CD14-positive monocyte (primary cell): ENCODE results near the gene HAPLN3. TPM values are rescaled to one million over a fixed set of nuclear protein-coding genes. Genes with fewer than 3 reads are reported as not detected.
A peak's percentile ranks its signal among the peaks of the same experiment; 100 is the strongest.

Experiments used
- DNase-seq, 3 donors: peaks; one replicate each; pipeline ENCODE4 v3.0.0-alpha.2; 2011 to 2022
- H2AFZ ChIP-seq: 2 replicates; pipeline ENCODE4 v1.6.0; 2012; ENCODE audit warnings: mild to moderate bottlenecking, low read depth, low read length, inconsistent platforms; ENCODE audit not compliant: insufficient read depth, poor library complexity, severe bottlenecking
- H3K27ac ChIP-seq, 2 donors: 1 replicate in 1 of 2; 2 replicates in 1 of 2; pipeline ENCODE4 v1.5.1; 2012 to 2013; ENCODE audit warnings: low read length in 2 of 2, control low read depth in 1 of 2, inconsistent platforms in 1 of 2, low read depth in 1 of 2, mild to moderate bottlenecking in 1 of 2
- H3K27me3 ChIP-seq, 2 donors: one replicate each; pipeline versions ENCODE4 v1.6.0 to v1.6.1; 2011 to 2013; ENCODE audit warnings: low read length in 2 of 2; ENCODE audit not compliant: control insufficient read depth in 2 of 2, insufficient read depth in 2 of 2
- H3K36me3 ChIP-seq, 2 donors: replicated peaks in 1 of 2; 1 replicate in 1 of 2; 2 replicates in 1 of 2; pipeline versions ENCODE4 v1.5.1 to v1.6.1; 2012 to 2013; ENCODE audit warnings: low read length in 2 of 2, control low read depth in 1 of 2, inconsistent platforms in 1 of 2, mild to moderate bottlenecking in 1 of 2; ENCODE audit not compliant: insufficient read depth in 2 of 2, control insufficient read depth in 1 of 2
- H3K4me1 ChIP-seq, 2 donors: 1 replicate in 1 of 2; 2 replicates in 1 of 2; pipeline versions ENCODE4 v1.5.1 to v1.6.1; 2012 to 2013; ENCODE audit warnings: low read length in 2 of 2, control low read depth in 1 of 2, inconsistent platforms in 1 of 2, mild to moderate bottlenecking in 1 of 2, moderate library complexity in 1 of 2; ENCODE audit not compliant: insufficient read depth in 2 of 2, control insufficient read depth in 1 of 2
- H3K4me2 ChIP-seq: replicated peaks from 2 replicates; pipeline ENCODE3; 2012; ENCODE audit warnings: low read length, moderate library complexity, mild to moderate bottlenecking; ENCODE audit not compliant: poor library complexity, severe bottlenecking; ENCODE audit errors: extremely low read depth
- H3K4me3 ChIP-seq, 3 experiments: fragments of 200-600 bp in 1 of 3; sonication (generic) in 1 of 3; replicated peaks in 1 of 3; 1 replicate in 2 of 3; 2 replicates in 1 of 3; pipeline ENCODE4 v1.5.1; 2011 to 2013; ENCODE audit warnings: low read length in 3 of 3, mild to moderate bottlenecking in 3 of 3, control low read depth in 2 of 3, low read depth in 2 of 3, inconsistent platforms in 1 of 3, moderate library complexity in 1 of 3
- H3K79me2 ChIP-seq: 2 replicates; pipeline ENCODE4 v1.6.0; 2012; ENCODE audit warnings: mild to moderate bottlenecking, control low read depth, inconsistent platforms, low read length, moderate library complexity; ENCODE audit not compliant: insufficient read depth
- H3K9ac ChIP-seq: 2 replicates; pipeline ENCODE4 v1.6.0; 2017; ENCODE audit warnings: low read length, mild to moderate bottlenecking; ENCODE audit not compliant: insufficient read depth, poor library complexity, severe bottlenecking
- H3K9me3 ChIP-seq, 2 donors: replicated peaks in 1 of 2; 1 replicate in 1 of 2; 2 replicates in 1 of 2; pipeline versions ENCODE4 v1.5.1 to v1.6.1; 2012 to 2013; ENCODE audit warnings: low read length in 2 of 2, control low read depth in 1 of 2; ENCODE audit not compliant: control insufficient read depth in 1 of 2, insufficient read depth in 1 of 2
- H4K20me1 ChIP-seq: 2 replicates; pipeline ENCODE4 v1.6.0; 2012; ENCODE audit warnings: mild to moderate bottlenecking, low read length, control low read depth, moderate library complexity; ENCODE audit not compliant: insufficient read depth
- H3K27ac Mint-ChIP-seq, 7 donors: one replicate each; pipeline ENCODE4 v1.8.0; 2020; ENCODE audit warnings: mild to moderate bottlenecking in 7 of 7, mixed read lengths in 7 of 7, moderate library complexity in 6 of 7, inconsistent platforms in 2 of 7
- H3K27me3 Mint-ChIP-seq, 3 donors: one replicate each; pipeline ENCODE4 v1.8.0; 2021 to 2022; ENCODE audit warnings: low read depth in 3 of 3, mild to moderate bottlenecking in 3 of 3, mixed read lengths in 3 of 3, moderate library complexity in 3 of 3, inconsistent platforms in 1 of 3
- H3K36me3 Mint-ChIP-seq, 2 donors: one replicate each; pipeline ENCODE4 v1.8.0; 2020; ENCODE audit warnings: mixed read lengths in 2 of 2, inconsistent platforms in 1 of 2, mild to moderate bottlenecking in 1 of 2
- H3K4me1 Mint-ChIP-seq: one replicate; pipeline ENCODE4 v1.8.0; 2020; ENCODE audit warnings: mild to moderate bottlenecking, mixed read lengths
- H3K4me3 Mint-ChIP-seq, 2 donors: one replicate each; pipeline ENCODE4 v1.8.0; 2020; ENCODE audit warnings: mild to moderate bottlenecking in 2 of 2, mixed read lengths in 2 of 2, moderate library complexity in 1 of 2
- H3K9me3 Mint-ChIP-seq, 7 donors: one replicate each; pipeline ENCODE4 v1.8.0; 2020 to 2022; ENCODE audit warnings: mixed read lengths in 7 of 7, mild to moderate bottlenecking in 6 of 7, moderate library complexity in 6 of 7, inconsistent platforms in 2 of 7
- CTCF ChIP-seq: fragments of 200-600 bp; IDR thresholded peaks from one replicate; pipeline ENCODE4 v1.8.0; 2022; ENCODE audit warnings: antibody characterized with exemption, mild to moderate bottlenecking
- WGBS: methylation state at CpG from one replicate; pipeline ENCODE4 v1.1.5; 2013; ENCODE audit warnings: missing lambda C conversion rate; ENCODE audit not compliant: insufficient coverage; 5-methylcytosine and 5-hydroxymethylcytosine counted together
- intact Hi-C, 2 donors: fragments of 100-400 bp; cut with micrococcal nuclease; formaldehyde crosslinking; loops; one replicate each; pipeline versions ENCODE4 v1.15.0 to v1.15.1; 2023
- polyA minus RNA-seq: library from RNA; depleted of rRNA, polyadenylated mRNA; stranded (reverse); fragments of >200 nt; gene quantifications from 2 replicates; pipeline ENCODE4 v1.2.3, GENCODE V29; 2012
- polyA plus RNA-seq, 3 donors: library from polyadenylated mRNA; depleted of rRNA in 1 of 3; unstranded in 2 of 3; stranded (reverse) in 1 of 3; fragments of 300-500 nt in 2 of 3; fragments of >200 nt in 1 of 3; fragmentation: Illumina TruSeq in 2 of 3; gene quantifications; 1 replicate in 2 of 3; 2 replicates in 1 of 3; pipeline ENCODE4 v1.2.3, GENCODE V29; 2012 to 2021
- total RNA-seq, 12 experiments: library from RNA in 1 of 12; stranded (reverse) in 1 of 12; fragments of 120-200 nt in 1 of 12; gene quantifications; one replicate each; pipeline ENCODE4 v1.2.4 and lab custom pipeline; 2013 to 2026; ENCODE audit warnings: mixed read lengths in 6 of 12, inconsistent platforms in 1 of 12

The HAPLN3 gene
- 1.7 TPM for total RNA-seq (2013)
- polyA plus RNA-seq, result 1 to 10 TPM in 1 of 3 donors, under 1 TPM in 2; 0.60 to 2.8 (median 0.65) TPM
- polyA minus RNA-seq, result 1.5 and 4.5 TPM in 2 replicates
- 0.52 to 2.7 (median 1.3) reads per million in 11 experiments for total RNA-seq (lab: John Stamatoyannopoulos, UW)

GRCh38 chr15:88894819-88895767, at the start of gene HAPLN3:
HAPLN3 (minus strand) TSS chr15:88895544; CDS start chr15:88887298, 8,246 bp downstream.
- Histone ChIP-seq H3K27me3 (peaks cover 15 to 37% of the 10 kb centered on the region in 2 donors), H3K36me3 (no peaks in the 10 kb centered on the region), H3K4me2 (peak within 1 kb of the TSS; percentile 65), H3K9me3 (no peaks in the 10 kb centered on the region), H3K27ac (no peak within 1 kb of the TSS), H4K20me1 (no peaks in the 10 kb centered on the region), H2AFZ (peak within 1 kb of the TSS; percentile 59), H3K9ac (peak within 1 kb of the TSS; percentile 46), H3K4me3 (peak within 1 kb of the TSS; percentile 11 to 67 (median 16)), H3K4me1 (peaks cover 11 to 18% of the 10 kb centered on the region in 2 donors), H3K79me2 (no peaks in the 10 kb centered on the region)
- DNase-seq, result no peak
- Mint-ChIP-seq H3K9me3 (peaks cover 0 to 14% (median 3%) of the 10 kb centered on the region in 7 donors), H3K36me3 (no peaks in the 10 kb centered on the region), H3K4me1 (peaks cover 17% of the 10 kb centered on the region), H3K27me3 (peaks cover 31 to 50% (median 40%) of the 10 kb centered on the region in 3 donors), H3K4me3 (peak within 1 kb of the TSS; percentile 71 to 90), H3K27ac (peak within 1 kb of the TSS in 1 of 7 donors; percentile 71)
- intact Hi-C loops, result no loop called here
- TF ChIP-seq CTCF, result no peak
- WGBS, result 2% methylated on average over 67 of the region's 70 CpGs

- Histone ChIP-seq H3K36me3 (no peaks in the 10 kb centered on the region), H3K4me1 (no peaks in the 10 kb centered on the region), H3K4me2 (no peak overlapping the region), H3K9ac (no peak overlapping the region), H3K27me3 (no peaks in the 10 kb centered on the region), H3K4me3 (no peak overlapping the region), H4K20me1 (no peaks in the 10 kb centered on the region), H3K27ac (no peak overlapping the region), H2AFZ (no peak overlapping the region), H3K9me3 (no peaks in the 10 kb centered on the region), H3K79me2 (no peaks in the 10 kb centered on the region)
- Mint-ChIP-seq H3K27ac (no peak overlapping the region), H3K4me3 (no peak overlapping the region), H3K9me3 (peaks cover 0 to 6% (median 0%) of the 10 kb centered on the region in 7 donors), H3K4me1 (no peaks in the 10 kb centered on the region), H3K27me3 (peaks cover 2 to 11% (median 7%) of the 10 kb centered on the region in 3 donors), H3K36me3 (no peaks in the 10 kb centered on the region)
- no peak for DNase-seq
- 100% methylated on average over 2 of the region's 4 CpGs for WGBS
- intact Hi-C loops, result no loop called here
- no peak for TF ChIP-seq CTCF
Observed at GRCh38 chr15:88940110-88940675, 44.8 kb upstream of the HAPLN3 start.
